Measurements from ENCODE around the gene ZSCAN4. TPM values are rescaled to one million over a fixed set of nuclear protein-coding genes. Genes with fewer than 3 reads are reported as not detected.

Gene ZSCAN4
- polyA plus RNA-seq, 3 donors = not detected

DNA sequence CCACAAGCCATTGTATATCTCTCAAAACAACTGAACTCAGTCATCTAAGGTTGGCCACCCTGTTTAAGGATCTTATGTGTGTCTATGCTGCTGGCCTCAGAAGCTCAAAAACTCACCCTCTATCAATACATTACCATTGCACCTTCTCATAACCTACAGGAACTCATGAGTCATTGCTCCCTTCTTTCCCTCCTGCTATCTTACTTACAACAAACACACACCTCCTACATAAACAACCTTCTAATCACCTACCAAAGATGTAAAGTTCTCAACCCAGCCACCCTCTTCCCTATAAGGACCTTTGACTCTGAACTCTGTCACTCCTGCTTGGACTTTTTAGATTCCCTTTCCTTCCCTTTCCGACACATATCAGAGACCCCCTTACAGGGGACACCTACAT lies 13.3 kb upstream of the ZSCAN4 start:
- DNase-seq = no peak
- Histone ChIP-seq H3K9me3 (replicated peaks in 1 of 2; ENCODE audit: control insufficient read depth in 1 of 2, insufficient read depth in 1 of 2, low read length in 2 of 2) (peaks cover 55 to 60% of the 10 kb centered on the region in 2 donors), H3K36me3 (replicated peaks in 1 of 2; ENCODE audit: control insufficient read depth in 1 of 2, insufficient read depth in 2 of 2, low read length in 2 of 2) (no peaks in the 10 kb centered on the region), H3K4me2 (replicated peaks; ENCODE audit: extremely low read depth, low read length, poor library complexity, severe bottlenecking) (no peak overlapping the region), H3K4me3 (replicated peaks in 1 of 3; ENCODE audit: low read depth in 2 of 3, low read length in 3 of 3) (no peak overlapping the region), H3K27ac (ENCODE audit: low read depth in 1 of 2, low read length in 2 of 2) (no peak overlapping the region), H3K79me2 (ENCODE audit: insufficient read depth, low read length) (no peaks in the 10 kb centered on the region), H2AFZ (ENCODE audit: insufficient read depth, low read depth, low read length, poor library complexity, severe bottlenecking) (no peak overlapping the region), H3K4me1 (ENCODE audit: control insufficient read depth in 1 of 2, insufficient read depth in 2 of 2, low read length in 2 of 2) (no peaks in the 10 kb centered on the region), H3K27me3 (ENCODE audit: control insufficient read depth in 2 of 2, insufficient read depth in 2 of 2, low read length in 2 of 2) (peaks cover 3 to 4% of the 10 kb centered on the region in 2 donors), H3K9ac (ENCODE audit: insufficient read depth, low read length, poor library complexity, severe bottlenecking) (no peak overlapping the region), H4K20me1 (ENCODE audit: insufficient read depth, low read length) (no peaks in the 10 kb centered on the region)
- intact Hi-C loops (cut with micrococcal nuclease) = no loop called here
- Mint-ChIP-seq H3K27ac (no peak overlapping the region), H3K4me3 (no peak overlapping the region), H3K36me3 (no peaks in the 10 kb centered on the region), H3K9me3 (peaks cover 43 to 77% (median 54%) of the 10 kb centered on the region in 7 donors), H3K4me1 (no peaks in the 10 kb centered on the region), H3K27me3 (ENCODE audit: low read depth in 3 of 3) (peaks cover 2 to 12% (median 5%) of the 10 kb centered on the region in 3 donors)
- WGBS (ENCODE audit: insufficient coverage) = 100% methylated on average over 1 of the region's 1 CpG
- TF ChIP-seq, protein P1, sequence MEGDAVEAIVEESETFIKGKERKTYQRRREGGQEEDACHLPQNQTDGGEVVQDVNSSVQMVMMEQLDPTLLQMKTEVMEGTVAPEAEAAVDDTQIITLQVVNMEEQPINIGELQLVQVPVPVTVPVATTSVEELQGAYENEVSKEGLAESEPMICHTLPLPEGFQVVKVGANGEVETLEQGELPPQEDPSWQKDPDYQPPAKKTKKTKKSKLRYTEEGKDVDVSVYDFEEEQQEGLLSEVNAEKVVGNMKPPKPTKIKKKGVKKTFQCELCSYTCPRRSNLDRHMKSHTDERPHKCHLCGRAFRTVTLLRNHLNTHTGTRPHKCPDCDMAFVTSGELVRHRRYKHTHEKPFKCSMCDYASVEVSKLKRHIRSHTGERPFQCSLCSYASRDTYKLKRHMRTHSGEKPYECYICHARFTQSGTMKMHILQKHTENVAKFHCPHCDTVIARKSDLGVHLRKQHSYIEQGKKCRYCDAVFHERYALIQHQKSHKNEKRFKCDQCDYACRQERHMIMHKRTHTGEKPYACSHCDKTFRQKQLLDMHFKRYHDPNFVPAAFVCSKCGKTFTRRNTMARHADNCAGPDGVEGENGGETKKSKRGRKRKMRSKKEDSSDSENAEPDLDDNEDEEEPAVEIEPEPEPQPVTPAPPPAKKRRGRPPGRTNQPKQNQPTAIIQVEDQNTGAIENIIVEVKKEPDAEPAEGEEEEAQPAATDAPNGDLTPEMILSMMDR (IDR thresholded peaks at IDR 0.05) = no peak

DNA sequence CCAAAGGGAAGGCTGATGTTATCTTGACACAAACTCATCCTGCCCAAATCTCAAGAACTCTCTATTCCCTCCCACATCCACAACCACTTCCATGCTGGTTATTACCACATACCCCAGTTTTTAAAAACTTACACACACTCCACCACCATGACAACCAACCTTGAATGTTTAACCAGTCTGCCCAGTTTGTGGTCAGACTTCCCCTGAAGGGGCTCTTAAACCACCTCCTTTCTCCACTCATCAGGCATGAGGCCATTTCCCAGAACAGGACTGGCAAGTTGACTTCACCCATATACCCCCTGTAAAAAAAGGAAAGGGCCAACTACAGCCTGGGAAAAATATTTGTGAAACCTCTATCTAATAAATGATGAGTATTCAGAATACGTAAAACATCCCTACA lies 12.4 kb upstream of the ZSCAN4 start:
- no CpG with 5 or more reads among the region's 1 CpG for WGBS (ENCODE audit: insufficient coverage)
- no peak for DNase-seq
- Histone ChIP-seq H3K79me2 (ENCODE audit: insufficient read depth, low read length) (no peaks in the 10 kb centered on the region), H3K9ac (ENCODE audit: insufficient read depth, low read length, poor library complexity, severe bottlenecking) (no peak overlapping the region), H3K27me3 (ENCODE audit: control insufficient read depth in 2 of 2, insufficient read depth in 2 of 2, low read length in 2 of 2) (peaks cover 3 to 11% of the 10 kb centered on the region in 2 donors), H3K4me3 (replicated peaks in 1 of 3; ENCODE audit: low read depth in 2 of 3, low read length in 3 of 3) (no peak overlapping the region), H3K27ac (ENCODE audit: low read depth in 1 of 2, low read length in 2 of 2) (no peak overlapping the region), H2AFZ (ENCODE audit: insufficient read depth, low read depth, low read length, poor library complexity, severe bottlenecking) (no peak overlapping the region), H3K9me3 (replicated peaks in 1 of 2; ENCODE audit: control insufficient read depth in 1 of 2, insufficient read depth in 1 of 2, low read length in 2 of 2) (peaks cover 47 to 53% of the 10 kb centered on the region in 2 donors), H3K4me1 (ENCODE audit: control insufficient read depth in 1 of 2, insufficient read depth in 2 of 2, low read length in 2 of 2) (no peaks in the 10 kb centered on the region), H3K36me3 (replicated peaks in 1 of 2; ENCODE audit: control insufficient read depth in 1 of 2, insufficient read depth in 2 of 2, low read length in 2 of 2) (no peaks in the 10 kb centered on the region), H4K20me1 (ENCODE audit: insufficient read depth, low read length) (no peaks in the 10 kb centered on the region), H3K4me2 (replicated peaks; ENCODE audit: extremely low read depth, low read length, poor library complexity, severe bottlenecking) (no peak overlapping the region)
- intact Hi-C loops (cut with micrococcal nuclease) = no loop called here
- TF ChIP-seq, protein P1 (IDR thresholded peaks at IDR 0.05) = no peak
- Mint-ChIP-seq H3K4me3 (no peak overlapping the region), H3K9me3 (peaks cover 37 to 68% (median 45%) of the 10 kb centered on the region in 7 donors), H3K27ac (no peak overlapping the region), H3K4me1 (no peaks in the 10 kb centered on the region), H3K27me3 (ENCODE audit: low read depth in 3 of 3) (peaks cover 4 to 20% (median 5%) of the 10 kb centered on the region in 3 donors), H3K36me3 (no peaks in the 10 kb centered on the region)

All from CD14-positive monocyte (primary cell).